Measurements from ENCODE around the gene MS4A14. TPM values are rescaled to one million over a fixed set of nuclear protein-coding genes. Genes with fewer than 3 reads are reported as not detected.

MS4A14 gene
- total RNA-seq (2022; extraction: Qiagen RNA extraction; ENCODE audit: low read depth), result not detected in 5 replicates

GRCh38 chr11:60396382-60396781 lies at the start of gene MS4A14:
MS4A14 (plus strand) TSS chr11:60396459; CDS start chr11:60396579, 120 bp downstream.

DNA sequence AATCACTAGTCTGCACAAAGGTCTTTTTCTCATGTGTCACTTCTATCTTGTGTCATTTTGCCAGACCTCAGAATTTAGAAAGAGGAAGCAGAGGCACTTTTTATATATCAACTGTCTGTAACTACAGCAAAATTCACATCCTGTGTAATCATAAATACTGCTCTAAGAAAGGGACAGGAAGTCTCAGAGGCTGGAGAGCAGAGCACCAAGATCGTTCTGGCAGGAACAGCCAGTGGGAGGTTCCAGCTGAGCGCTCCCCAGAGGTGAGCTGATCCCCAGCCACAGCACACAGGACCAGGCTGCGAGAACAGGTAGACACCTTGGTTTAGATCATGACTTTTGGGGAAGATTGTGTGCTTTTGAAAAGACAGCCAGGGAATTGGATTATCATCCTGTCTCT lies 17.9 kb upstream of the MS4A14 start, which contains the start of gene MS4A7:
TSS of gene MS4A7 (plus strand) at position 179 of the 400 bp plus-strand sequence. CDS start 4,610 bp downstream, outside the sequence.

GRCh38 chr11:60429272-60429671 lies 33.0 kb downstream of the MS4A14 start, which contains the start of gene MS4A5:
MS4A5 (plus strand) TSS chr11:60429572; CDS start chr11:60429675, 103 bp downstream.

DNA sequence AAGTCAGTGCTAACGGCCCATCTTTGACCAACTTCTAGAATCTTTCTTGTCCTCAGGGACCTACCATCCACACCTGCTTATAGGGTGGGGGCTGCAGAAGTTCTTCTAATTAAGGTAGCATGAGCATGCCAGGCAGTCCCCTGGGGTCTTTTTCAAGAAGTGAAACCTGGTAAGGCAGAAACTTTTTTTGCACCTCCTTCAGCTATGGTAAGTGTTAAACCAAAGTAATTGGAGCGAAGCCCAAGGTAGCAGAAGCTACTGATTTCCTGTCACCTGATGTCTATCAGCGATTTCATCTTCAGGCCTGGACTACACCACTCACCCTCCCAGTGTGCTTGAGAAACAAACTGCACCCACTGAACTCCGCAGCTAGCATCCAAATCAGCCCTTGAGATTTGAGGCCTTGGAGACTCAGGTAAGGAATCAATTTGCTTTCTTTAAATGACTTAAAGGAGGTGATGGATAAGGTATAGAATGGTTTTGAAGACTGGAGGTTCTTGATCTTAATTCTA lies 59.3 kb downstream of the MS4A14 start, which contains the start of gene MS4A1:
TSS of gene MS4A1 (plus strand) at position 317 of the 512 bp plus-strand sequence. CDS start 6,528 bp downstream, outside the sequence.

Other genes starting within 250 kb of the MS4A14 start
- not detected in 5 replicates for gene MS4A6A, start 213.4 kb upstream of the MS4A14 start, total RNA-seq (2022; extraction: Qiagen RNA extraction; ENCODE audit: low read depth)
- not detected in 5 replicates for gene MS4A4E, start 153.3 kb upstream of the MS4A14 start, total RNA-seq (2022; extraction: Qiagen RNA extraction; ENCODE audit: low read depth)
- gene MS4A4A, start 115.8 kb upstream of the MS4A14 start, total RNA-seq (2022; extraction: Qiagen RNA extraction; ENCODE audit: low read depth), result not detected in 5 replicates
- gene MS4A6E, start 69.2 kb upstream of the MS4A14 start, total RNA-seq (2022; extraction: Qiagen RNA extraction; ENCODE audit: low read depth), result not detected in 5 replicates
- gene MS4A7, start 17.9 kb upstream of the MS4A14 start, total RNA-seq (2022; extraction: Qiagen RNA extraction; ENCODE audit: low read depth), result not detected in 5 replicates
- not detected in 5 replicates for gene MS4A5, start 33.1 kb downstream of the MS4A14 start, total RNA-seq (2022; extraction: Qiagen RNA extraction; ENCODE audit: low read depth)
- not detected in 5 replicates for gene MS4A1, start 59.4 kb downstream of the MS4A14 start, total RNA-seq (2022; extraction: Qiagen RNA extraction; ENCODE audit: low read depth)
- gene MS4A12, start 96.3 kb downstream of the MS4A14 start, total RNA-seq (2022; extraction: Qiagen RNA extraction; ENCODE audit: low read depth), result not detected in 5 replicates
- not detected in 5 replicates for gene MS4A13, start 118.9 kb downstream of the MS4A14 start, total RNA-seq (2022; extraction: Qiagen RNA extraction; ENCODE audit: low read depth)

Measured in A549 treated with CpdA at 1 μM for 4 hours (cell line).